Adrenal gland (tissue), 12 donors: Measurements from ENCODE around the gene SIGLEC5. TPM values are rescaled to one million over a fixed set of nuclear protein-coding genes. Genes with fewer than 3 reads are reported as not detected.

ENCODE experiments used
- DNase-seq, 7 donors: peaks; one replicate each; pipeline ENCODE4 v3.0.0-alpha.2; 2019 to 2020
- H3K27ac ChIP-seq, 5 donors: fragments of 200-600 bp; sonication (generic) in 4 of 5; 1 replicate in 3 of 5; 2 replicates in 2 of 5; pipeline versions ENCODE4 v1.5.1 to v1.8.0; 2016 to 2020; ENCODE audit warnings: mild to moderate bottlenecking in 1 of 5
- H3K27me3 ChIP-seq: fragments of 200-600 bp; 2 replicates; pipeline ENCODE4 v1.8.0; 2021
- H3K36me3 ChIP-seq, 2 donors: fragments of 200-600 bp; replicated peaks in 1 of 2; 1 replicate in 1 of 2; 2 replicates in 1 of 2; pipeline versions ENCODE4 v1.5.1 to v1.8.0; 2018 to 2022
- H3K4me1 ChIP-seq, 2 donors: fragments of 200-600 bp; replicated peaks in 1 of 2; 1 replicate in 1 of 2; 2 replicates in 1 of 2; pipeline versions ENCODE4 v1.5.1 to v1.8.0; 2018 to 2021
- H3K4me3 ChIP-seq, 4 donors: fragments of 200-600 bp; sonication (generic) in 3 of 4; one replicate each; pipeline ENCODE4 v1.5.1; 2016 to 2018
- H3K9me3 ChIP-seq, 3 donors: fragments of 200-600 bp; sonication (generic) in 1 of 3; replicated peaks in 1 of 3; 1 replicate in 2 of 3; 2 replicates in 1 of 3; pipeline versions ENCODE4 v1.5.1 to v1.8.0; 2016 to 2021
- CTCF ChIP-seq, 6 experiments: fragments of 450-650 bp in 4 of 6; fragments of 200-600 bp in 2 of 6; sonication (generic) in 1 of 6; IDR thresholded peaks; 1 replicate in 5 of 6; 2 replicates in 1 of 6; pipeline versions ENCODE4 v1.5.1 to v1.8.0; 2016 to 2021; ENCODE audit warnings: antibody characterized with exemption in 6 of 6, mild to moderate bottlenecking in 2 of 6, moderate library complexity in 1 of 6
- POLR2A ChIP-seq, 2 donors: fragments of 450-650 bp; IDR thresholded peaks; one replicate each; pipeline ENCODE4 v1.6.1; 2017; ENCODE audit warnings: antibody characterized with exemption in 2 of 2, mild to moderate bottlenecking in 2 of 2, moderate library complexity in 1 of 2
- WGBS, 4 donors: extraction: QIAGEN DNeasy Blood & Tissue Kit in 2 of 4; methylation state at CpG; one replicate each; pipeline versions ENCODE4 v1.1.5 to v1.1.7; 2013 to 2017; 5-methylcytosine and 5-hydroxymethylcytosine counted together
- intact Hi-C, 2 donors: fragments of 100-400 bp; cut with DNase I; formaldehyde crosslinking; loops; one replicate each; pipeline versions ENCODE4 v1.14.1 to v1.15.0; 2022 to 2023
- polyA plus RNA-seq, 3 donors: library from polyadenylated mRNA; stranded (reverse); fragments of 200-250 nt in 2 of 3; fragments of 350-450 nt in 1 of 3; fragmentation: Illumina TruSeq in 1 of 3; extraction: RNeasy Lipid Tissue Mini Kit (QIAGEN cat#74804) in 1 of 3; gene quantifications; one replicate each; pipeline ENCODE4 v1.2.3, GENCODE V29; 2013 to 2014
- small RNA-seq, 2 donors: library from RNA; depleted of rRNA; stranded (forward); fragments of <200 nt; gene quantifications; one replicate each; pipeline ENCODE3, GENCODE V24; 2016
- total RNA-seq, 9 donors: library from RNA; depleted of rRNA in 4 of 9; stranded (reverse); fragments of >200 nt in 4 of 9; fragments of 120-200 nt in 1 of 9; fragmentation: NEBNext Ultra II Directional in 1 of 9; extraction: Animal tissue kit (Norgen Biotek cat#: 25700) in 1 of 9; gene quantifications; one replicate each; pipeline versions ENCODE4 v1.1.0 to v1.2.4, GENCODE V29; 2013 to 2023
- donor health status: healthy with polysubstance abuse.
- donor health status: Bipolar disorder and iron deficiency.
- donor health status: DM: yes; HTN: yes; CAD: no.
- donor health status: DM: no; HTN: no; CAD: no.
- donor health status: DM: no; HTN: no; CAD: no.
- donor health status: DM: yes; HTN: yes; CAD: no.

SIGLEC5 gene
- total and polyA plus RNA-seq, 12 donors, result 0.11 to 3.0 (median 0.57) TPM; not detected in 7

- 69 to 74% (median 73%) methylated on average over 8 of the region's 8 CpGs for WGBS, 4 donors
- DNase-seq, result no peak
- Histone ChIP-seq H3K36me3 (no peaks in the 10 kb centered on the region), H3K9me3 (no peaks in the 10 kb centered on the region), H3K4me3 (no peak overlapping the region), H3K27me3 (peaks cover 20% of the 10 kb centered on the region), H3K27ac (no peak overlapping the region), H3K4me1 (peaks cover 0 to under 1% of the 10 kb centered on the region in 2 donors)
- TF ChIP-seq CTCF (IDR thresholded peaks at IDR 0.05), result no peak
- TF ChIP-seq POLR2A (IDR thresholded peaks at IDR 0.05), result no peak
- intact Hi-C loops, result no loop called here
Observed at GRCh38 chr19:51566489-51567100, 63.6 kb downstream of the SIGLEC5 start.

- TF ChIP-seq POLR2A (IDR thresholded peaks at IDR 0.05) (no peak), CTCF (IDR thresholded peaks at IDR 0.05) (no peak)
- no peaks in the 10 kb centered on the region for H3K4me1 ChIP-seq
- intact Hi-C loops, result no loop called here
- WGBS, 4 donors, result 51 to 66% (median 58%) methylated on average over 4 of the region's 4 CpGs
- H3K36me3 ChIP-seq, result no peaks in the 10 kb centered on the region
- no peaks in the 10 kb centered on the region for H3K9me3 ChIP-seq
- no peak overlapping the region for H3K27ac ChIP-seq
- peaks cover 20% of the 10 kb centered on the region for H3K27me3 ChIP-seq
- DNase-seq, result no peak
- H3K4me3 ChIP-seq, result no peak overlapping the region
Observed at GRCh38 chr19:51565583-51565982, 64.6 kb downstream of the SIGLEC5 start.

GRCh38 chr19:51564791-51565190, 65.4 kb downstream of the SIGLEC5 start:
- WGBS, 4 donors, result 34 to 43% (median 37%) methylated on average over 4 to 6 of the region's 6 CpGs

More at GRCh38 chr19:51564791-51565190, 65.4 kb downstream of the SIGLEC5 start:
- no peaks in the 10 kb centered on the region for H3K9me3 ChIP-seq
- H3K4me3 ChIP-seq, result no peak overlapping the region
- intact Hi-C loops, result no loop called here
- H3K27ac ChIP-seq, result no peak overlapping the region
- no peaks in the 10 kb centered on the region for H3K4me1 ChIP-seq
- DNase-seq, result no peak
- TF ChIP-seq CTCF (IDR thresholded peaks at IDR 0.05), result no peak
- no peak for TF ChIP-seq POLR2A (IDR thresholded peaks at IDR 0.05)
- H3K27me3 ChIP-seq, result peaks cover 20% of the 10 kb centered on the region
- H3K36me3 ChIP-seq, result no peaks in the 10 kb centered on the region

Small RNA genes lying within 50 kb of the gene (small RNA-seq; reads per million reads assigned to genes)
- gene AC018755.2, result 0 reads per million in 2 donors

Other genes with a start within 250 kb of the SIGLEC5 start
- not detected for gene LIM2, start 242.4 kb downstream of the SIGLEC5 start, total RNA-seq
- not detected for gene LIM2, start 242.4 kb downstream of the SIGLEC5 start, polyA plus RNA-seq
- gene C19orf84, start 239.8 kb downstream of the SIGLEC5 start, total RNA-seq, result under 1 TPM in 2 of 9 donors, not detected in 7; 0.11 to 0.41 TPM
- gene C19orf84, start 239.8 kb downstream of the SIGLEC5 start, polyA plus RNA-seq, result under 1 TPM in 1 of 3 donors, not detected in 2; 0.10 TPM
- 10 to 100 TPM in 7 of 9 donors, 1 to 10 TPM in 1, under 1 TPM in 1; 0.89 to 70.7 (median 22.6) TPM for gene SIGLEC10, start 212.8 kb downstream of the SIGLEC5 start, total RNA-seq
- gene SIGLEC10, start 212.8 kb downstream of the SIGLEC5 start, polyA plus RNA-seq, result 10 to 100 TPM in 2 of 3 donors, 1 to 10 TPM in 1; 9.7 to 19.1 (median 11.7) TPM
- gene SIGLEC8, start 171.9 kb downstream of the SIGLEC5 start, total RNA-seq, result 10 to 100 TPM in 3 of 9 donors, 1 to 10 TPM in 5, under 1 TPM in 1; 0.33 to 34.0 (median 9.0) TPM
- gene SIGLEC8, start 171.9 kb downstream of the SIGLEC5 start, polyA plus RNA-seq, result 1 to 10 TPM; 1.1 to 3.0 (median 2.4) TPM
- not detected for gene CEACAM18, start 151.9 kb downstream of the SIGLEC5 start, total RNA-seq
- gene CEACAM18, start 151.9 kb downstream of the SIGLEC5 start, polyA plus RNA-seq, result not detected
- 1 to 10 TPM in 4 of 9 donors, under 1 TPM in 3, not detected in 2; 0.30 to 3.1 (median 1.0) TPM for gene SIGLEC12, start 128.6 kb downstream of the SIGLEC5 start, total RNA-seq
- 1 to 10 TPM in 1 of 3 donors, under 1 TPM in 2; 0.34 to 1.2 (median 0.48) TPM for gene SIGLEC12, start 128.6 kb downstream of the SIGLEC5 start, polyA plus RNA-seq
- under 1 TPM in 2 of 9 donors, not detected in 7; 0.06 to 0.18 TPM for gene SIGLEC6, start 98.7 kb downstream of the SIGLEC5 start, total RNA-seq
- not detected for gene SIGLEC6, start 98.7 kb downstream of the SIGLEC5 start, polyA plus RNA-seq
- 10 to 100 TPM in 4 of 9 donors, 1 to 10 TPM in 5; 2.5 to 14.5 (median 6.9) TPM for gene ZNF175, start 59.1 kb downstream of the SIGLEC5 start, total RNA-seq
- gene ZNF175, start 59.1 kb downstream of the SIGLEC5 start, polyA plus RNA-seq, result 1 to 10 TPM; 2.1 to 6.5 (median 3.4) TPM
- 10 to 100 TPM in 4 of 9 donors, 1 to 10 TPM in 2, under 1 TPM in 2, not detected in 1; 0.44 to 29.0 (median 11.4) TPM for gene SIGLEC14, start 16.4 kb upstream of the SIGLEC5 start, total RNA-seq
- 1 to 10 TPM; 1.2 to 3.6 (median 2.7) TPM for gene SIGLEC14, start 16.4 kb upstream of the SIGLEC5 start, polyA plus RNA-seq
- 10 to 100 TPM in 8 of 9 donors, 1 to 10 TPM in 1; 2.2 to 56.0 (median 22.6) TPM for gene SPACA6, start 62.9 kb upstream of the SIGLEC5 start, total RNA-seq
- gene SPACA6, start 62.9 kb upstream of the SIGLEC5 start, polyA plus RNA-seq, result 100 to 1,000 TPM in 2 of 3 donors, 1 to 10 TPM in 1; 4.0 to 291 (median 123) TPM
- under 1 TPM in 4 of 9 donors, not detected in 5; 0.06 to 0.31 (median 0.16) TPM for gene HAS1, start 93.6 kb upstream of the SIGLEC5 start, total RNA-seq
- gene HAS1, start 93.6 kb upstream of the SIGLEC5 start, polyA plus RNA-seq, result 1 to 10 TPM in 1 of 3 donors, under 1 TPM in 1, not detected in 1; 0.24 to 3.1 TPM
- 10 to 100 TPM in 6 of 9 donors, 1 to 10 TPM in 1, under 1 TPM in 2; 0.83 to 31.1 (median 19.3) TPM for gene FPR1, start 121.5 kb upstream of the SIGLEC5 start, total RNA-seq
- 10 to 100 TPM in 1 of 3 donors, 1 to 10 TPM in 2; 1.6 to 13.0 (median 2.3) TPM for gene FPR1, start 121.5 kb upstream of the SIGLEC5 start, polyA plus RNA-seq
- gene FPR2, start 130.8 kb upstream of the SIGLEC5 start, total RNA-seq, result 1 to 10 TPM in 6 of 9 donors, under 1 TPM in 2, not detected in 1; 0.28 to 5.5 (median 2.8) TPM
- gene FPR2, start 130.8 kb upstream of the SIGLEC5 start, polyA plus RNA-seq, result under 1 TPM; 0.24 to 0.97 (median 0.27) TPM
- gene FPR3, start 164.8 kb upstream of the SIGLEC5 start, total RNA-seq, result 10 to 100 TPM in 7 of 9 donors, 1 to 10 TPM in 2; 1.1 to 33.8 (median 23.9) TPM
- gene FPR3, start 164.8 kb upstream of the SIGLEC5 start, polyA plus RNA-seq, result 10 to 100 TPM in 1 of 3 donors, 1 to 10 TPM in 2; 4.3 to 16.1 (median 5.1) TPM